ENCODE results near the gene OR2T11.
"Not testable (repeated sequence)": the region's sequence is repeated elsewhere in the genome, so short reads cannot be mapped to it uniquely, and the experiment has no call there.

The OR2T11 gene

DNA sequence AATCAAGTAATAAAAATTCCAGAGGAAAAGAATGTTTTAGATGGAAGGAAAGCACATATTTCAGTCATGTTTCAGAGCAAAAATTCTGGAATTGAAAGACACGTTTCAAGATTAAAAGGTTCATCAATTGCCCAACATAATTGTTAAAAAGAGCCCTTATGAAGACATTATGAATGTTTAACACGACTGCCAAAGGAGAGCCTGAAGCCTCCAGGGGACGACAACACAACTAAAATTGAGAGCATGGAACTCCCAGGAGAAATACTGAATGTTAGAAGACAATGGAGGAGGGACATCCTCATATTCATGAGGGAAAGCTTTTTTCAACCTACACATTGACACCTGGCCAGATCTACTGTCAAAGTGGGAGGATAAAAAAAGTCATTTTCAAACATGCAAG, 16.0 kb downstream of the OR2T11 start:
- peak; percentile 43 for DNase-seq (ENCODE audit: low spot score)

- no peak for DNase-seq (ENCODE audit: low spot score)
Measured at GRCh38 chr1:248618119-248618518, 16.8 kb downstream of the OR2T11 start.

GRCh38 chr1:248613742-248614141, 21.1 kb downstream of the OR2T11 start:
- no peak for DNase-seq (ENCODE audit: low spot score)

GRCh38 chr1:248611883-248612414, 22.9 kb downstream of the OR2T11 start:
- DNase-seq (ENCODE audit: low spot score): no peak

DNA sequence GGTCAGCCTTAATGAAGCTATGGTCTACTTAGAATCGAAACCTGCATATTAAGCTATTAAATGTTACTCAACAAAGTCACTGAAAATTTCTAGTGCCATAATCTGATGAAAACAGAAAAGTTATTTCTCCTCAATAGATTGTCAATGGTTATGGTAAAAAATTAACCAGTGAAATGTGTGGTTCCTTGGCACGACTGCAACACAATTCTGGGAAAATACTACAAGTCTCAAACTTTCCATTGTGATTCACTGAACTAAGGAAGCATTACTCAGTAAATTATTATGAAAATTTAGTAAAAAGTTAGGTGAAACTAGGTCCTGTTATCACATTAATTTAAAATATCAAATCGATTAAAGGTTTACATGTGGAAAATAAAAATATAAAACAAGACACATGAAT, 24.6 kb downstream of the OR2T11 start:
- no peak for DNase-seq (ENCODE audit: low spot score)

DNA sequence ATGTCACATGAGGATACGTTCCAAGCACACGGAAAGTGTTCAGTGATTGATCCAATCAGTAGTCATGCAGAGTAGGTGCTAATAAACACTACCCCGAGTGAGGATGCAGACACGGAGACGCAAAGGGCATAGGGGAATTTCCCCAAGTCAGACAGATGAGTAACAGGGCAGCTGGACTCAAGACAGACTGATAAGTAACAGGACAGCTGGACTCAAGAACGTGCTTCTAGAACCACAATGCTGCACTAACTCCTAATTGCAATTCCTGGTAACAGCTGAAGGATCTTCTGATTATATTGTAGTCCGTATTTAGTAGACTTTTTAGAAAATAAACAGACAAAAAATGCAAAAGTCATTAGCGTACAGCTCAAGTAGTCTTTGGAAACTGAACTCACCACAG, 35.5 kb downstream of the OR2T11 start:
- DNase-seq (ENCODE audit: low spot score): no peak

DNA sequence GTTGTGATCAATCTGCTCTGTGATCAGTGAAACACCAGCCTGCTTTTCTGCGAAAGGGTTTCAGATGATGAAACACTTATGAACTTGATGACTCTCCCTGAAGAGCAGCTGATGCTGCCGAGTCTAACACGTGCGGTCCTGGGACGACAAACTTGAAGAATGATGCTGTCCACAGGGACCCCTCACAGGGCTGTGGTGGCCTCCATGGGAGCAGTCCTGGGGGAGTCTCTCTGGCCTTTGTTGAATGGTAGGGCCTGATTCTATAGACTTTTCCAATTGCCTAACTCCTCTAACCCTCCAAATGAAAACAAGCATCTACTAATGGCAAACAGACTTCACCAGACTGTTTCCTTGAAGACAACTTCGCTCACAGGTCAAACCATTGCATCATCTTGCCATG, 37.3 kb downstream of the OR2T11 start, which contains the start of gene OR2T10:
OR2T10 (minus strand) TSS at position 112 of the 400 bp plus-strand sequence. CDS start 3,932 bp downstream, outside the sequence.
- DNase-seq (ENCODE audit: low spot score): no peak

DNA sequence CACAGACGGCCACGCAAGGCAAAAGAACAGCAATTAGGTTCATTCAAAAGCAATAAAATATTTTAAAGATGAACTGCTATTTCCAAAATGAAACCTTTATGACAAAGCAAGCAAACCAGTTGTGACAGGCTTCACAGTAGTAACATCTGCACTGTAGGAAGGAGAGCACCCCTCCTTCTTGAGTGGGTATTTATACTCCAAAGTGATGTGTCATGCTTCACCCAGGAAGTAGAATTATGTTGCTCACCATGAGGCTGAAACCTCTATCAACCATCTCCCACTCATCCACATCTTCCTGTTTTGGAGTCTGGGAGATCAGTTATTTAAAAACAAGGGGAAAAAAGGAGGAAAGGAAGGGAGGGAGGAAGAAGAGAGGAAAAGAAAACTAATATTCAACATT, 38.3 kb downstream of the OR2T11 start:
- DNase-seq (ENCODE audit: low spot score): no peak

DNA sequence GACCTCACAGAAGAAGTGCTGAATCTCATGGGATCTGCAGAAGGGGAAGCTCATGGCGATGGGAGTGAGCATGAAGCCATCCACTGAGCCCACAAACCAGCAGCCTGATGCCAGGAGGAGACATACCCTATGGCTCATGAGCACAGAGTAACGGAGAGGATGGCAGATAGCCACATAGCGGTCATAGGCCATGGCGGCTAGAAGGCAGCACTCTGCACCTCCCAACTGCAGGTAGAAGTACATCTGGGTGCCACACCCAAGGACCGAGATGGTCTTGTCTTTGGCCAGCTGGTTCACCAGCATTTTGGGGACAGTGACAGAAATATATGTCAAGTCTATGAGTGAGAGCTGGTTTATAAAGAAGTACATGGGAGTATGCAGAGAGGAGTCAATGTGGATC, 41.7 kb downstream of the OR2T11 start:
- DNase-seq (ENCODE audit: low spot score): no peak

GRCh38 chr1:248592655-248593054, 42.2 kb downstream of the OR2T11 start:
- no peak for DNase-seq (ENCODE audit: low spot score)

GRCh38 chr1:248590055-248590454, 44.8 kb downstream of the OR2T11 start:
- no peak for DNase-seq (ENCODE audit: low spot score)

GRCh38 chr1:248589334-248589733, 45.6 kb downstream of the OR2T11 start:
- DNase-seq (ENCODE audit: low spot score): no peak

GRCh38 chr1:248585266-248585665, 49.6 kb downstream of the OR2T11 start:
- DNase-seq (ENCODE audit: low spot score): no peak

- DNase-seq (ENCODE audit: low spot score): no peak
Measured at GRCh38 chr1:248576260-248576980, 58.5 kb downstream of the OR2T11 start.

DNA sequence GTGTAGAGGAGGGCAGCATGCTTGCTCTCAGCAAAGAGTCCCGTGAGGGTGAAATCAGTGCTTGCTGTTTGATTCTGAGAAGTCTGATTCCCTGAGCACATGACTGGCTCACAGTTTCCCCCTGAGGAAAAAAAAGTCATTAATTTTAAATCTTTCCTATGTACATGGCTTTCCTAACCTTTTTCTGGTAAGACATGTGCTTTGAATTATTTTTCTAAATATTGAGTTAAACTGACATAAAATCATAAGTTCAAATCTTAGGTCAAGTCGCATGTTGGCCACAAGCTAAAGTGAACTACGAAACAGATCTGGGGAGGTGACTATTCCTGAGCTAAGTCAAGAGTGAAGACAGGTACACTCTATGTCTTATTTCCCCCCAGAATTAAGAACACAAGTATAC, 60.2 kb downstream of the OR2T11 start, which contains the start of gene OR2T34:
OR2T34 (minus strand) TSS at position 101 of the 400 bp plus-strand sequence; CDS start at position 101, 0 bp downstream.
- not testable (repeated sequence) for DNase-seq (ENCODE audit: low spot score)

DNA sequence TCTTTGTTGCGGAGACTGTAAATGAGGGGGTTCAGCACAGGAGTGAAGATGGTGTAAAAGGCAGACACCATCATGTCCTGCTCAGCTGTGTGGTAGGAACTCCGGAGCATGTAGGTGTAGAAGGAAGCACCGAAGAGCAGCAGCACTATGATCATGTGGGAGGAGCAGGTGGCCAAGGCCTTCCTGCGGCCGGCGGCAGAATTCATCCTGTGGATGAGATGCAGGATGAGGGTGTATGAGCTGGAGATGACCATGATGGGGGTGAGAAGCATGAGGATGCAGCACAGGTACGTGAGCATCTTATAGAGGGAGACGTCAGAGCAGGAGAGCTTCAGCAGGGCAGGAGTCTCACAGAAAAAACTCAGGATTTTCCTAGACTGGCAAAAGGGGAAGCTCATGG, 61.0 kb downstream of the OR2T11 start:
- not testable (repeated sequence) for DNase-seq (ENCODE audit: low spot score)
